ENCODE results near the gene UBE2R2. TPM values are rescaled to one million over a fixed set of nuclear protein-coding genes. Genes with fewer than 3 reads are reported as not detected.
"Not testable (repeated sequence)": the region's sequence is repeated elsewhere in the genome, so short reads cannot be mapped to it uniquely, and the experiment has no call there.

UBE2R2 gene
- total RNA-seq = 36.7 TPM
- long read RNA-seq, full-length matches to known transcripts = 89 of 103 reads
- long read RNA-seq, partial matches to known transcripts = 5 of 103 reads
- long read RNA-seq, other reads (novel, unspliced or antisense) = 9 of 103 reads

GRCh38 chr9:33816327-33817252 lies at the start of gene UBE2R2:
TSS of gene UBE2R2 (plus strand) at chr9:33817160. CDS start at chr9:33817758, 598 bp downstream.
- Histone ChIP-seq H3K4me3 (peak within 1 kb of the TSS; percentile 84), H3K27ac (peak within 1 kb of the TSS; percentile 97), H3K9me3 (no peaks in the 10 kb centered on the region), H3K4me1 (peaks cover 53% of the 10 kb centered on the region), H3K27me3 (no peaks in the 10 kb centered on the region), H3K36me3 (no peaks in the 10 kb centered on the region)
- intact Hi-C loops (cut with DNase I) = no loop called here
- DNase-seq (peak; percentile 96), ATAC-seq (peak; percentile 93)
- TF ChIP-seq CTCF (IDR thresholded peaks at IDR 0.05) = no peak

GRCh38 chr9:33770156-33770880 lies 46.6 kb upstream of the UBE2R2 start:
- H3K4me3 ChIP-seq; H3K27ac ChIP-seq; H3K36me3 ChIP-seq; H3K9me3 ChIP-seq; DNase-seq; intact Hi-C loops (cut with DNase I); H3K4me1 ChIP-seq; ATAC-seq; H3K27me3 ChIP-seq: not testable (repeated sequence)

- H3K9me3 ChIP-seq; ATAC-seq; DNase-seq; H3K4me1 ChIP-seq; H3K27ac ChIP-seq; H3K27me3 ChIP-seq; H3K4me3 ChIP-seq; intact Hi-C loops (cut with DNase I); H3K36me3 ChIP-seq: not testable (repeated sequence)
These were observed 43.8 kb upstream of the UBE2R2 start for GRCh38 chr9:33773135-33773534.

- H3K4me1 ChIP-seq; intact Hi-C loops (cut with DNase I); H3K9me3 ChIP-seq; H3K27me3 ChIP-seq; H3K27ac ChIP-seq; H3K36me3 ChIP-seq; H3K4me3 ChIP-seq; ATAC-seq; DNase-seq: not testable (repeated sequence)
These were observed 42.8 kb upstream of the UBE2R2 start for GRCh38 chr9:33774074-33774659.

GRCh38 chr9:33776578-33776977 lies 40.4 kb upstream of the UBE2R2 start:
- intact Hi-C loops (cut with DNase I) = no loop called here
- DNase-seq = no peak
- no peak for TF ChIP-seq CTCF (IDR thresholded peaks at IDR 0.05)

GRCh38 chr9:33778700-33779351 lies 38.1 kb upstream of the UBE2R2 start:
- intact Hi-C loops (cut with DNase I) = no loop called here
- ATAC-seq (peak; percentile 93), DNase-seq (no peak)
- no peaks in the 10 kb centered on the region for H3K27me3 ChIP-seq
- no peaks in the 10 kb centered on the region for H3K36me3 ChIP-seq
- H3K27ac ChIP-seq = no peak overlapping the region
- TF ChIP-seq CTCF (IDR thresholded peaks at IDR 0.05) = peak; percentile 79
- H3K9me3 ChIP-seq = no peaks in the 10 kb centered on the region
- H3K4me3 ChIP-seq = no peak overlapping the region
- peaks cover 2% of the 10 kb centered on the region for H3K4me1 ChIP-seq

More at GRCh38 chr9:33776578-33776977, 40.4 kb upstream of the UBE2R2 start:
- H3K27ac ChIP-seq = no peak overlapping the region
- no peaks in the 10 kb centered on the region for H3K27me3 ChIP-seq
- H3K9me3 ChIP-seq = no peaks in the 10 kb centered on the region
- ATAC-seq = no peak
- no peaks in the 10 kb centered on the region for H3K36me3 ChIP-seq
- no peaks in the 10 kb centered on the region for H3K4me1 ChIP-seq
- no peak overlapping the region for H3K4me3 ChIP-seq
